Osteoblast (primary cell): ENCODE data around the gene OR52D1. TPM values are rescaled to one million over a fixed set of nuclear protein-coding genes. Genes with fewer than 3 reads are reported as not detected.

Experiments used
- DNase-seq: peaks from one replicate; pipeline ENCODE4 v3.0.0; 2011; ENCODE audit warnings: low spot score, mixed read lengths; ENCODE audit not compliant: insufficient read length; ENCODE audit errors: missing footprints
- H2AFZ ChIP-seq: 2 replicates; pipeline ENCODE4 v1.6.0; 2011; ENCODE audit warnings: mild to moderate bottlenecking, low read length
- H3K27ac ChIP-seq: 2 replicates; pipeline ENCODE4 v1.5.1; 2011; ENCODE audit warnings: mild to moderate bottlenecking, low read depth, low read length, moderate library complexity
- H3K27me3 ChIP-seq: 2 replicates; pipeline ENCODE4 v1.6.0; 2012; ENCODE audit warnings: mild to moderate bottlenecking, control low read depth, inconsistent platforms, low read length, moderate library complexity; ENCODE audit not compliant: insufficient read depth
- H3K36me3 ChIP-seq: 2 replicates; pipeline ENCODE4 v1.5.1; 2011; ENCODE audit warnings: mild to moderate bottlenecking, low read length, control low read depth, moderate library complexity; ENCODE audit not compliant: insufficient read depth
- H3K4me1 ChIP-seq: 2 replicates; pipeline ENCODE4 v1.5.1; 2011; ENCODE audit warnings: mild to moderate bottlenecking, low read length, control low read depth, moderate library complexity; ENCODE audit not compliant: insufficient read depth
- H3K4me2 ChIP-seq: 2 replicates; pipeline ENCODE4 v1.6.0; 2011; ENCODE audit warnings: mild to moderate bottlenecking, low read length; ENCODE audit not compliant: insufficient read depth
- H3K4me3 ChIP-seq: fragments of 200-600 bp; sonication (generic); 3 replicates; pipeline ENCODE4 v1.5.1; 2012; ENCODE audit warnings: mild to moderate bottlenecking, low read length, inconsistent platforms; ENCODE audit not compliant: insufficient read depth
- H3K79me2 ChIP-seq: 2 replicates; pipeline ENCODE4 v1.6.0; 2012; ENCODE audit warnings: mild to moderate bottlenecking, low read length, control low read depth, inconsistent platforms; ENCODE audit not compliant: insufficient read depth
- H3K9me3 ChIP-seq: 2 replicates; pipeline ENCODE4 v1.5.1; 2011; ENCODE audit warnings: low read depth, low read length, control low read depth
- H4K20me1 ChIP-seq: 2 replicates; pipeline ENCODE4 v1.6.0; 2012; ENCODE audit warnings: mild to moderate bottlenecking, low read length, control low read depth; ENCODE audit not compliant: insufficient read depth
- total RNA-seq: library from RNA; depleted of rRNA; stranded (reverse); fragments of >200 nt; gene quantifications from 2 replicates; pipeline ENCODE4 v1.2.3, GENCODE V29; 2012
- TF ChIP-seq, protein P1 (sequence below): IDR thresholded peaks from 2 replicates; pipeline ENCODE4 v1.5.1; 2011; ENCODE audit warnings: mild to moderate bottlenecking, low read depth, low read length, moderate library complexity; ENCODE audit errors: extremely low read depth

The OR52D1 gene
- total RNA-seq = not detected in 2 replicates

DNA sequence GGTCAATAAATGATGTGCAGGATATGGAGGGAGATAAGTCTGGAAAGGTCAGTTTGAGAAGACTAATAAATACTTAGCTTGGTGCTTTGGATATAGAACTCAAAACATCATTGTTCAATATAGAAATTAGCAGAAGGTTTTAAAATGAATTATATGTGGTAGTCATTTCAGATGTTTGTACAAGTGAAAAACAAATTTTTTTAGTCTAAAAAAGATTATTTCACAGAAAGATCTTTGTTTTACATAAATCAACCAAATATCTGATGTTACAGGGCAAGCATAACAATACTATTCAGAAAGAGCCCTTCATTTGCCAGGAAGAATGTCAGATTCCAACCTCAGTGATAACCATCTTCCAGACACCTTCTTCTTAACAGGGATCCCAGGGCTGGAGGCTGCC, at the start of gene OR52D1:
TSS of gene OR52D1 (plus strand) at position 301 of the 400 bp plus-strand sequence. CDS start at position 323, 22 bp downstream.
- Histone ChIP-seq H2AFZ (no peak within 1 kb of the TSS), H3K9me3 (no peaks in the 10 kb centered on the region), H3K4me2 (no peak within 1 kb of the TSS), H3K36me3 (no peaks in the 10 kb centered on the region), H3K4me3 (no peak within 1 kb of the TSS), H3K4me1 (no peaks in the 10 kb centered on the region), H4K20me1 (no peaks in the 10 kb centered on the region), H3K27me3 (no peaks in the 10 kb centered on the region), H3K27ac (no peak within 1 kb of the TSS), H3K79me2 (no peaks in the 10 kb centered on the region)
- DNase-seq = no peak
- TF ChIP-seq, protein P1, sequence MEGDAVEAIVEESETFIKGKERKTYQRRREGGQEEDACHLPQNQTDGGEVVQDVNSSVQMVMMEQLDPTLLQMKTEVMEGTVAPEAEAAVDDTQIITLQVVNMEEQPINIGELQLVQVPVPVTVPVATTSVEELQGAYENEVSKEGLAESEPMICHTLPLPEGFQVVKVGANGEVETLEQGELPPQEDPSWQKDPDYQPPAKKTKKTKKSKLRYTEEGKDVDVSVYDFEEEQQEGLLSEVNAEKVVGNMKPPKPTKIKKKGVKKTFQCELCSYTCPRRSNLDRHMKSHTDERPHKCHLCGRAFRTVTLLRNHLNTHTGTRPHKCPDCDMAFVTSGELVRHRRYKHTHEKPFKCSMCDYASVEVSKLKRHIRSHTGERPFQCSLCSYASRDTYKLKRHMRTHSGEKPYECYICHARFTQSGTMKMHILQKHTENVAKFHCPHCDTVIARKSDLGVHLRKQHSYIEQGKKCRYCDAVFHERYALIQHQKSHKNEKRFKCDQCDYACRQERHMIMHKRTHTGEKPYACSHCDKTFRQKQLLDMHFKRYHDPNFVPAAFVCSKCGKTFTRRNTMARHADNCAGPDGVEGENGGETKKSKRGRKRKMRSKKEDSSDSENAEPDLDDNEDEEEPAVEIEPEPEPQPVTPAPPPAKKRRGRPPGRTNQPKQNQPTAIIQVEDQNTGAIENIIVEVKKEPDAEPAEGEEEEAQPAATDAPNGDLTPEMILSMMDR = no peak

DNA sequence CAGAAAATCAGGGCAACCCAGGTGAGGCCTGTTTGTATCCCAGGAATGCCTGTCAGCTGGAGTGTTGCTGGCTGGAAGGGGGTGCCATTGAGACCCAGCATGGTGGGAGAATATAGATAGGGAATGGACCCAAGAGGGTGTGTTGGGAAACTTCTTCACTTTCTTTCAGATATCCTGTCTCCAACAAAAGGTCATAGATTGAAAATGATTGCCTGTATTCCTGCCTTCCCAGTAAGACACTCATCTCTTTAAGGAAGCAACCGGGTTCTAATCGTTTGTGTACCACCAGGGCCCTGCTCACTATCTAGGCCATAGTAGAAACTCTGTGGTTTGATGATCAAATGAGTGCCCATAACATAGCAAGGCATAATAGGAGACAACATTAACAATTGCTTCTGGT, 47.1 kb upstream of the OR52D1 start, which contains the start of gene OR51I1:
TSS of gene OR51I1 (minus strand) at position 101 of the 400 bp plus-strand sequence. CDS start at position 101, 0 bp downstream.
- Histone ChIP-seq H3K4me1 (no peaks in the 10 kb centered on the region), H4K20me1 (no peaks in the 10 kb centered on the region), H3K79me2 (no peaks in the 10 kb centered on the region), H3K4me2 (no peak within 1 kb of the TSS), H3K4me3 (no peak within 1 kb of the TSS), H3K9me3 (no peaks in the 10 kb centered on the region), H3K36me3 (no peaks in the 10 kb centered on the region), H3K27me3 (no peaks in the 10 kb centered on the region), H3K27ac (no peak within 1 kb of the TSS), H2AFZ (no peak within 1 kb of the TSS)
- TF ChIP-seq, protein P1 = no peak
- DNase-seq = no peak

DNA sequence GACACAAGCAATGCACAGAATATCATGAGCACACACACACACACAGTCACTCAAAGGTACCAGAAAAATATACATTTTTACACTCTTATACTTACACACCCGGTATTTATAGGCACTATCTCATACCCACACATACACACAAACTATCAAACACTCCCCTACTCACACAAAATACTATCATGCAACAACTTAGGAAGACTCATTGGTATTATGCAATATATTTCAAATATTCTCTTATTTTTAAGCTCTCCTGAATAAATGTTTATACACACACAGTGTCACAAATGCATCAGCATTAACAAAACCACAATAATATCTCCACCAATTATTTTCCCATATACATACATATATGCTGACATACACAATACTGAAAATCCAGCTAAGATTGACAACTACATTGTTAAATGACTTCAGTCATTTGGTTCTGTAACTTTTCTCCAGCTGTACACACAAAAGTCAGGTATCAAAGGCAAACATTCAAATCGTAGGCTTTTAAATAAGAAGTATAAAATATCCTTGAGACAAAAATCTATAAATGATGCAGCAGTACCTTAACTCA, 44.6 kb upstream of the OR52D1 start:
- Histone ChIP-seq H3K36me3 (no peaks in the 10 kb centered on the region), H3K9me3 (no peaks in the 10 kb centered on the region), H3K4me2 (no peak overlapping the region), H3K27ac (no peak overlapping the region), H4K20me1 (no peaks in the 10 kb centered on the region), H2AFZ (no peak overlapping the region), H3K27me3 (no peaks in the 10 kb centered on the region), H3K4me1 (no peaks in the 10 kb centered on the region), H3K4me3 (no peak overlapping the region), H3K79me2 (no peaks in the 10 kb centered on the region)
- TF ChIP-seq, protein P1 = no peak
- DNase-seq = no peak

- no peaks in the 10 kb centered on the region for H3K79me2 ChIP-seq
- H3K9me3 ChIP-seq = no peaks in the 10 kb centered on the region
- no peaks in the 10 kb centered on the region for H3K4me1 ChIP-seq
- no peak within 1 kb of the TSS for H3K27ac ChIP-seq
- no peak within 1 kb of the TSS for H3K4me2 ChIP-seq
- H2AFZ ChIP-seq = no peak within 1 kb of the TSS
- TF ChIP-seq, protein P1 = no peak
- no peaks in the 10 kb centered on the region for H3K36me3 ChIP-seq
- DNase-seq = no peak
- no peak within 1 kb of the TSS for H3K4me3 ChIP-seq
- no peaks in the 10 kb centered on the region for H3K27me3 ChIP-seq
- no peaks in the 10 kb centered on the region for H4K20me1 ChIP-seq
These were observed 39.5 kb upstream of the OR52D1 start, which contains the start of gene OR51I2 for GRCh38 chr11:5449023-5449422. Gene OR51I2, plus strand, starts transcription at chr11:5449323. Its CDS starts 4,166 bp downstream, at chr11:5453489.
